ENCODE measurements around the gene GAREM1. TPM values are rescaled to one million over a fixed set of nuclear protein-coding genes. Genes with fewer than 3 reads are reported as not detected.

The GAREM1 gene
- total RNA-seq, 1 experiment from 2014 or later: 11.1 TPM

DNA sequence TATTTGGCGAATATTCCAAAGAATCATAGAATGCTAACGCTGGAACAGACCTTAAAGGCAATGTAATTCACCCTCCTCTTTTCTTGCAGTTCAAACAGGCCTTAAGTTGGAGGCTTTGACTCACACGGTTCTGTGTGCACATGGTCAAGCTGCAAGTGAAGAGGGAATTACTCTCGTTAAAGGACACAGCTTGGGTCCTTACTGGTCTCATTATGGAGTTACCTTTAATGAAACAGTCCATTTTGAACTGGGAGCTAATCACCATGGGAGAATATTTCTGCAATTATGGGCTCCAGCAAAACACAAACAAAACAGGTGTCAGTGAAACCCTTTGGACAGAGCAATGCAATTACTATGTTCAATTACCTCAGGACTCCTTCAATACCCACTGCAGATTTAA lies 135.5 kb downstream of the GAREM1 start:
- H3K36me3 ChIP-seq (ENCODE audit: control insufficient read depth in 1 of 2, insufficient read depth in 2 of 2, low read length in 2 of 2): no peaks in the 10 kb centered on the region
- H3K4me2 ChIP-seq (ENCODE audit: low read length): no peak overlapping the region
- H3K9me2 ChIP-seq (ENCODE audit: insufficient read depth): no peaks in the 10 kb centered on the region
- DNase-seq (ENCODE audit: low read depth, low spot score): no peak
- H2AFZ ChIP-seq (ENCODE audit: low read depth, low read length, poor library complexity, severe bottlenecking): no peak overlapping the region
- no peak overlapping the region for H3K9ac ChIP-seq (ENCODE audit: low read length)
- ATAC-seq: no peak
- no peaks in the 10 kb centered on the region for H3K79me2 ChIP-seq (ENCODE audit: insufficient read depth, low read length)
- CTCF ChIA-PET: no interaction called here
- RAD21 ChIA-PET (ENCODE audit: low non-redundant PET in 1 of 2, low total read pairs in 2 of 2, uncharacterized antibody in 2 of 2, unreplicated experiment in 2 of 2): no interaction called here
- H3K27ac ChIP-seq (ENCODE audit: low read depth, low read length): no peak overlapping the region
- TF ChIP-seq ZNF274 (IDR thresholded peaks at IDR 0.05; ENCODE audit: low read depth, low read length) (no peak), CTCF (IDR thresholded peaks at IDR 0.05 in 2 of 3, conservative IDR thresholded peaks at IDR 0.05 in 1 of 3; ENCODE audit: borderline replicate concordance in 1 of 3, insufficient read depth in 1 of 3, low read depth in 2 of 3, low read length in 2 of 3) (no peak), CBX3 (IDR thresholded peaks at IDR 0.05; ENCODE audit: low read depth) (no peak), EZH2phosphoT487 (IDR thresholded peaks at IDR 0.05; ENCODE audit: borderline replicate concordance) (no peak), SRF (IDR thresholded peaks at IDR 0.05; ENCODE audit: low read depth) (no peak), REST (IDR thresholded peaks at IDR 0.05; ENCODE audit: low read depth) (no peak), RAD21 (IDR thresholded peaks at IDR 0.05; ENCODE audit: low read depth) (no peak), YY1 (IDR thresholded peaks at IDR 0.05; ENCODE audit: extremely low read depth, insufficient replicate concordance, low read depth, low read length) (no peak)
- H3K4me1 ChIP-seq (ENCODE audit: control insufficient read depth in 1 of 2, insufficient read depth in 2 of 2, low read length in 2 of 2): no peaks in the 10 kb centered on the region
- BruUV-seq (replicated peaks): no TSS peak
- intact Hi-C loops (cut with micrococcal nuclease): no loop called here
- no peaks in the 10 kb centered on the region for H3K27me3 ChIP-seq (ENCODE audit: insufficient read depth, low read length)
- POLR2A ChIA-PET: no interaction called here
- H3K4me3 ChIP-seq (replicated peaks in 1 of 2; ENCODE audit: low read depth in 1 of 2, low read length in 2 of 2): no peak overlapping the region
- no peaks in the 10 kb centered on the region for H3K9me3 ChIP-seq (ENCODE audit: control insufficient read depth in 1 of 2, insufficient read depth in 1 of 2, low read depth in 1 of 2, low read length in 2 of 2)
- H4K20me1 ChIP-seq (ENCODE audit: insufficient read depth): no peaks in the 10 kb centered on the region

Data from HCT116 (cell line).